ENCODE data around the gene MAMLD1.

GRCh38 chrX:150478496-150479492, 115.7 kb downstream of the MAMLD1 start:
- TF ChIP-seq CTCF (IDR thresholded peaks at IDR 0.05; ENCODE audit: insufficient read depth, low read length, poor library complexity, severe bottlenecking) (no peak), EZH2phosphoT487 (conservative IDR thresholded peaks at IDR 0.05; ENCODE audit: low read length) (no peak)

Data from SU-DHL-6 (cell line).